ENCODE results near the gene SP110. TPM values are rescaled to one million over a fixed set of nuclear protein-coding genes. Genes with fewer than 3 reads are reported as not detected.
A peak's percentile ranks its signal among the peaks of the same experiment; 100 is the strongest.

SP110 gene
- total and polyA plus RNA-seq, 2 donors (not counting 1 experiment from before 2014, with no cell fraction given) = 162 to 280 TPM

GRCh38 chr2:230209422-230210051 lies 10.2 kb downstream of the SP110 start:
- peak overlapping the region; percentile 49 for H3K4me2 ChIP-seq (replicated peaks; ENCODE audit: low read depth, low read length, poor library complexity, severe bottlenecking)
- intact Hi-C loops (cut with micrococcal nuclease) = loop anchor here (1.0 to 2.0 kb wide), 2 partner anchors 10 to 239 kb away; partner anchors contain the start of gene SP110
- peaks cover 24% of the 10 kb centered on the region for H4K20me1 ChIP-seq (ENCODE audit: control insufficient read depth, insufficient read depth, low read length, poor library complexity, severe bottlenecking)
- peaks cover 10 to 93% of the 10 kb centered on the region in 2 experiments for H3K36me3 ChIP-seq (replicated peaks in 1 of 2; ENCODE audit: control extremely low read depth in 1 of 2, control insufficient read depth in 1 of 2, extremely low read depth in 1 of 2, insufficient read depth in 2 of 2, low read length in 1 of 2)
- H3K4me1 ChIP-seq (ENCODE audit: control insufficient read depth in 2 of 2, insufficient read depth in 2 of 2, low read length in 2 of 2) = peaks cover 67 to 71% of the 10 kb centered on the region in 2 donors
- Mint-ChIP-seq H3K9me3 (ENCODE audit: insufficient read depth) (no peaks in the 10 kb centered on the region), H3K27ac (no peak overlapping the region), H3K27me3 (no peaks in the 10 kb centered on the region), H3K4me3 (no peak overlapping the region), H3K4me1 (peaks cover 42% of the 10 kb centered on the region)
- H3K27me3 ChIP-seq (replicated peaks in 1 of 4; ENCODE audit: control extremely low read depth in 1 of 4, control insufficient read depth in 3 of 4, insufficient read depth in 4 of 4, low read length in 3 of 4) = no peaks in the 10 kb centered on the region
- peak overlapping the region; percentile 14 to 52 for H3K27ac ChIP-seq (ENCODE audit: low read length in 2 of 2)
- no peaks in the 10 kb centered on the region for H3K9me3 ChIP-seq (ENCODE audit: control extremely low read depth in 1 of 3, control insufficient read depth in 2 of 3, insufficient read depth in 1 of 3, low read length in 2 of 3)
- H3K4me3 ChIP-seq (ENCODE audit: control extremely low read depth in 1 of 5, extremely low read depth in 1 of 5, insufficient read depth in 1 of 5, low read depth in 2 of 5, low read length in 4 of 5) = peak overlapping the region in 2 of 5 experiments; percentile 6 to 35
- H2AFZ ChIP-seq (ENCODE audit: insufficient read depth, low read depth, low read length, poor library complexity, severe bottlenecking) = no peak overlapping the region
- no CpG with 5 or more reads among the region's 1 CpG for WGBS (ENCODE audit: insufficient coverage)
- POLR2A ChIA-PET = interaction anchor here (1.0 kb wide), 1 partner anchor 14 kb away, joined by 3 read pairs; no protein-coding TSS in a partner anchor
- no peak for TF ChIP-seq EZH2 (IDR thresholded peaks at IDR 0.05; ENCODE audit: borderline replicate concordance, insufficient read depth, low read depth, low read length, poor library complexity, severe bottlenecking)
- TF ChIP-seq CTCF (IDR thresholded peaks at IDR 0.05) = no peak
- H3K79me2 ChIP-seq (ENCODE audit: control insufficient read depth, insufficient read depth, low read length) = peaks cover 82% of the 10 kb centered on the region
- DNase-seq = peak; percentile 80
- peak; percentile 69 for ATAC-seq (ENCODE audit: low read depth)
- no peak overlapping the region for H3K9ac ChIP-seq (ENCODE audit: low read length)
- CTCF ChIA-PET = interaction anchor here (1.1 to 1.8 kb wide), 2 partner anchors 8 to 12 kb away, joined by 3 to 4 read pairs; no protein-coding TSS in a partner anchor

GRCh38 chr2:230208576-230208975 lies 11.2 kb downstream of the SP110 start:
- TF ChIP-seq CTCF (IDR thresholded peaks at IDR 0.05) (no peak), EZH2 (IDR thresholded peaks at IDR 0.05; ENCODE audit: borderline replicate concordance, insufficient read depth, low read depth, low read length, poor library complexity, severe bottlenecking) (no peak)
- H3K27me3 ChIP-seq (replicated peaks in 1 of 4; ENCODE audit: control extremely low read depth in 1 of 4, control insufficient read depth in 3 of 4, insufficient read depth in 4 of 4, low read length in 3 of 4) = no peaks in the 10 kb centered on the region
- ATAC-seq (ENCODE audit: low read depth) (no peak), DNase-seq (no peak)
- H3K4me1 ChIP-seq (ENCODE audit: control insufficient read depth in 2 of 2, insufficient read depth in 2 of 2, low read length in 2 of 2) = peaks cover 77 to 80% of the 10 kb centered on the region in 2 donors
- peaks cover 82% of the 10 kb centered on the region for H3K79me2 ChIP-seq (ENCODE audit: control insufficient read depth, insufficient read depth, low read length)
- no peak overlapping the region for H2AFZ ChIP-seq (ENCODE audit: insufficient read depth, low read depth, low read length, poor library complexity, severe bottlenecking)
- peak overlapping the region; percentile 14 to 52 for H3K27ac ChIP-seq (ENCODE audit: low read length in 2 of 2)
- H3K36me3 ChIP-seq (replicated peaks in 1 of 2; ENCODE audit: control extremely low read depth in 1 of 2, control insufficient read depth in 1 of 2, extremely low read depth in 1 of 2, insufficient read depth in 2 of 2, low read length in 1 of 2) = peaks cover 10 to 91% of the 10 kb centered on the region in 2 experiments
- peak overlapping the region; percentile 6 for H3K4me2 ChIP-seq (replicated peaks; ENCODE audit: low read depth, low read length, poor library complexity, severe bottlenecking)
- intact Hi-C loops (cut with micrococcal nuclease) = loop anchor here (2.0 kb wide), 1 partner anchor 240 kb away; no protein-coding TSS in a partner anchor
- Mint-ChIP-seq H3K27ac (no peak overlapping the region), H3K4me1 (peaks cover 39% of the 10 kb centered on the region), H3K9me3 (ENCODE audit: insufficient read depth) (no peaks in the 10 kb centered on the region), H3K4me3 (no peak overlapping the region), H3K27me3 (no peaks in the 10 kb centered on the region)
- no peak overlapping the region for H3K4me3 ChIP-seq (ENCODE audit: control extremely low read depth in 1 of 5, extremely low read depth in 1 of 5, insufficient read depth in 1 of 5, low read depth in 2 of 5, low read length in 4 of 5)
- H3K9ac ChIP-seq (ENCODE audit: low read length) = no peak overlapping the region
- ChIA-PET POLR2A (interaction anchor here (0.7 kb wide), 1 partner anchor 1403 kb away, joined by 3 read pairs; no protein-coding TSS in a partner anchor), CTCF (interaction anchor here (1.1 to 1.3 kb wide), 3 partner anchors 9 to 13 kb away, joined by 4 read pairs; no protein-coding TSS in a partner anchor)
- peaks cover 14% of the 10 kb centered on the region for H4K20me1 ChIP-seq (ENCODE audit: control insufficient read depth, insufficient read depth, low read length, poor library complexity, severe bottlenecking)
- no peaks in the 10 kb centered on the region for H3K9me3 ChIP-seq (ENCODE audit: control extremely low read depth in 1 of 3, control insufficient read depth in 2 of 3, insufficient read depth in 1 of 3, low read length in 2 of 3)

Measured in B cell (primary cell).